Adrenal gland (tissue), 5 donors: ENCODE results near the gene LRRIQ4.

Experiments
- POLR2A ChIP-seq, 2 donors: fragments of 450-650 bp; IDR thresholded peaks; one replicate each; pipeline ENCODE4 v1.6.1; 2017; ENCODE audit warnings: antibody characterized with exemption in 2 of 2, mild to moderate bottlenecking in 2 of 2, moderate library complexity in 1 of 2
- TF ChIP-seq, protein P1 (sequence below), 6 experiments: fragments of 450-650 bp in 4 of 6; fragments of 200-600 bp in 2 of 6; sonication (generic) in 1 of 6; IDR thresholded peaks; 1 replicate in 5 of 6; 2 replicates in 1 of 6; pipeline versions ENCODE4 v1.5.1 to v1.8.0; 2016 to 2021; ENCODE audit warnings: antibody characterized with exemption in 6 of 6, mild to moderate bottlenecking in 2 of 6, moderate library complexity in 1 of 6
- donor health status: DM: no; HTN: no; CAD: no.

DNA sequence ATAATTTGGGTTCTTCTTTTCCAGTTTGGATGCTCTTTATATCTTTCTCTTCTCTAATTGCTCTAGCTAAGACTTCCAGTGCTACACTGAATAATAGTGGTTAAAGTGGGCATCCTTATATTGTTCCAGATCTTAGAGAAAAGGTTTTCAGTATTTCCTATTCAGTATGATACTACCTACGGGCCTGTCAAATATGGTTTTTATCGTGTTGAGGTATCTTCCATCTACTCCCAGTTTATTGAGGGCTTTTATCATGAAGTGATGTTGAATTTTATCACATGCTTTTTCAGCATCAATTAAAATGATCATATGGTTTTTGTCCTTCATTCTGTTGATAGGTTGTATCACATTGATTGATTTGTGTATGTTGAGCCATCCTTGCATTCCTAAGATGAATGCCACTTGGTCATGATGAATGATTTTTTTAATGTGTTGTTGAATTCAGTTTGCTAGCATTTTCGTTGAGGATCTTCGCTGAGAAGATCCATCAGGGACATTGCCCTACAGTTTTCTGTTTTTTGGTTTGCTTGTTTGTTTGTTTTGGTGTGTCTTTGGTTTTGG, 3.0 kb downstream of the LRRIQ4 start:
- TF ChIP-seq, protein P1, sequence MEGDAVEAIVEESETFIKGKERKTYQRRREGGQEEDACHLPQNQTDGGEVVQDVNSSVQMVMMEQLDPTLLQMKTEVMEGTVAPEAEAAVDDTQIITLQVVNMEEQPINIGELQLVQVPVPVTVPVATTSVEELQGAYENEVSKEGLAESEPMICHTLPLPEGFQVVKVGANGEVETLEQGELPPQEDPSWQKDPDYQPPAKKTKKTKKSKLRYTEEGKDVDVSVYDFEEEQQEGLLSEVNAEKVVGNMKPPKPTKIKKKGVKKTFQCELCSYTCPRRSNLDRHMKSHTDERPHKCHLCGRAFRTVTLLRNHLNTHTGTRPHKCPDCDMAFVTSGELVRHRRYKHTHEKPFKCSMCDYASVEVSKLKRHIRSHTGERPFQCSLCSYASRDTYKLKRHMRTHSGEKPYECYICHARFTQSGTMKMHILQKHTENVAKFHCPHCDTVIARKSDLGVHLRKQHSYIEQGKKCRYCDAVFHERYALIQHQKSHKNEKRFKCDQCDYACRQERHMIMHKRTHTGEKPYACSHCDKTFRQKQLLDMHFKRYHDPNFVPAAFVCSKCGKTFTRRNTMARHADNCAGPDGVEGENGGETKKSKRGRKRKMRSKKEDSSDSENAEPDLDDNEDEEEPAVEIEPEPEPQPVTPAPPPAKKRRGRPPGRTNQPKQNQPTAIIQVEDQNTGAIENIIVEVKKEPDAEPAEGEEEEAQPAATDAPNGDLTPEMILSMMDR (IDR thresholded peaks at IDR 0.05) = no peak
- no peak for TF ChIP-seq POLR2A (IDR thresholded peaks at IDR 0.05)
